K562 (cell line): ENCODE results near the gene ROPN1L. TPM values are rescaled to one million over a fixed set of nuclear protein-coding genes. Genes with fewer than 3 reads are reported as not detected.

Source experiments
- ASH1L ChIP-seq: fragments of 450-650 bp; IDR thresholded peaks from 2 replicates; pipeline ENCODE4 v1.6.1; 2018; ENCODE audit warnings: borderline replicate concordance, mild to moderate bottlenecking, low read depth; ENCODE audit not compliant: partially characterized antibody
- HDAC3 ChIP-seq: fragments of 450-650 bp; IDR thresholded peaks from 2 replicates; pipeline ENCODE4 v1.6.1; 2018; ENCODE audit warnings: borderline replicate concordance, mild to moderate bottlenecking, moderate library complexity; ENCODE audit not compliant: partially characterized antibody
- HNRNPUL1 ChIP-seq: fragments of 200-400 bp; formaldehyde crosslinking; IDR thresholded peaks from 2 replicates; pipeline ENCODE4 v1.6.1; 2017; ENCODE audit warnings: low read length
- KLF16 ChIP-seq: IDR thresholded peaks from 2 replicates; pipeline ENCODE4 v1.6.1; 2016; ENCODE audit warnings: antibody characterized with exemption
- PHB2 ChIP-seq: fragments of 450-650 bp; IDR thresholded peaks from 2 replicates; pipeline ENCODE4 v1.6.1; 2017; ENCODE audit warnings: low read depth
- SAP30 ChIP-seq: fragments of 200-600 bp; sonication (generic); IDR thresholded peaks from 2 replicates; pipeline ENCODE4 v1.6.1; 2012; ENCODE audit warnings: borderline replicate concordance, low read depth, mild to moderate bottlenecking, moderate library complexity, low read length, control low read depth, inconsistent platforms; ENCODE audit not compliant: insufficient read depth, poor library complexity, severe bottlenecking
- SOX6 ChIP-seq: fragments of 450-650 bp; IDR thresholded peaks from 2 replicates; pipeline ENCODE4 v1.6.1; 2014; ENCODE audit warnings: mild to moderate bottlenecking
- SP2 ChIP-seq: IDR thresholded peaks from 2 replicates; pipeline ENCODE4 v1.6.1; 2011; ENCODE audit warnings: mild to moderate bottlenecking, low read depth, low read length, moderate library complexity; ENCODE audit not compliant: poor library complexity, severe bottlenecking; ENCODE audit errors: extremely low read depth
- SRSF1 ChIP-seq: fragments of 200-400 bp; formaldehyde crosslinking; IDR thresholded peaks from 2 replicates; pipeline ENCODE4 v1.6.1; 2017; ENCODE audit warnings: mild to moderate bottlenecking, low read depth, low read length, moderate library complexity
- TRIM28 ChIP-seq: fragments of 450-650 bp; IDR thresholded peaks from 2 replicates; pipeline ENCODE4 v1.6.1; 2017
- ZKSCAN1 ChIP-seq: fragments of 150-350 bp; IDR thresholded peaks from 2 replicates; pipeline ENCODE4 v1.6.1; 2016; ENCODE audit warnings: low read depth, low read length
- polyA plus RNA-seq, 8 experiments: library from polyadenylated mRNA; depleted of rRNA in 4 of 8; stranded (reverse) in 5 of 8; unstranded in 3 of 8; fragments of >200 nt; fragmentation: Nextera tagmentation in 2 of 8; fragmentation: Illumina TruSeq in 1 of 8; extraction: Ambion mirVana in 2 of 8; extraction: Trizol in 1 of 8; gene quantifications; 2 replicates each; pipeline versions ENCODE4 v1.2.1 to v1.2.3, GENCODE V29; 2011 to 2014; ENCODE audit warnings: inconsistent platforms in 1 of 8, missing spikeins in 1 of 8
- total RNA-seq, 7 experiments: library from RNA; depleted of rRNA in 6 of 7; stranded (reverse); fragments of >200 nt in 6 of 7; fragmentation: Illumina TruSeq in 2 of 7; extraction: Trizol in 2 of 7; gene quantifications; 2 replicates each; pipeline versions ENCODE4 v1.2.1 to v1.2.3, GENCODE V29; 2011 to 2021; ENCODE audit warnings: low replicate concordance in 1 of 7
- TF ChIP-seq, protein P1 (sequence below): fragments of 200-800 bp; sonication (Bioruptor generic); IDR thresholded peaks from 2 replicates; pipeline ENCODE4 v1.6.1; 2017; ENCODE audit warnings: missing genetic modification characterization, missing compliant biosample characterization
- TF ChIP-seq, protein P2 (sequence below): fragments of 450-650 bp; IDR thresholded peaks from 2 replicates; pipeline ENCODE4 v1.6.1; 2016; ENCODE audit warnings: mild to moderate bottlenecking, moderate library complexity
- TF ChIP-seq, protein P3 (sequence below): fragments of 450-650 bp; formaldehyde crosslinking; IDR thresholded peaks from 2 replicates; pipeline ENCODE4 v1.4.0; 2020; ENCODE audit warnings: mild to moderate bottlenecking, moderate library complexity

The ROPN1L gene
- total and polyA plus RNA-seq, 9 of the 15 experiments (the other 6 are each of a cell fraction or from before 2014, with no cell fraction given) = 0.04 to 0.85 (median 0.24) TPM; not detected in 3

DNA sequence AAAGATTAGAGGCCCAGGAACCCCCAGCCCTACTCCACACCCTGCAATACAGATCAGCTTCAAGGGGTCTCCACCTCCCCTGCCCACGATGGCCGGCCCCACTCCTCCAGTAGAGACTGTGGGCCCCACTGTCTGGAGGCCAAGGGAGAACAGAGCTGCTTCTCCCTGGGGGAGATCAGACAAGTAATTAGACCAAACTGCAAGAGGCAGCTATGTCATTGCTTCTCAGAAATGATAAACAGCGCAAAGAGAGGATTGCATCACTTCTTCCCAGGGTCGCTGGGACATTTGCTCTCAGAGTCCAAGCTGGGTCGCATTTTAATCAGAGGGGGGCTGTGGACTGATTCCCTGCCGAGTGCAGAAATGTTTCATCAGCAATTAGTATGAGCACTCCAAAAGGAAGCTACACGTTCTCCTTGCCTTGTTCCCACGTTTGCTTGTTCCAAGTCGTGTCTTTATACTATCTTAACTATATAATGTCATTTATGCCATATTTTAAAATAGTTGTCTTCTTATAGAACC, 59.9 kb downstream of the ROPN1L start (continued):
- no peak for TF ChIP-seq SAP30
- no peak for TF ChIP-seq SP2
- TF ChIP-seq, protein P1, sequence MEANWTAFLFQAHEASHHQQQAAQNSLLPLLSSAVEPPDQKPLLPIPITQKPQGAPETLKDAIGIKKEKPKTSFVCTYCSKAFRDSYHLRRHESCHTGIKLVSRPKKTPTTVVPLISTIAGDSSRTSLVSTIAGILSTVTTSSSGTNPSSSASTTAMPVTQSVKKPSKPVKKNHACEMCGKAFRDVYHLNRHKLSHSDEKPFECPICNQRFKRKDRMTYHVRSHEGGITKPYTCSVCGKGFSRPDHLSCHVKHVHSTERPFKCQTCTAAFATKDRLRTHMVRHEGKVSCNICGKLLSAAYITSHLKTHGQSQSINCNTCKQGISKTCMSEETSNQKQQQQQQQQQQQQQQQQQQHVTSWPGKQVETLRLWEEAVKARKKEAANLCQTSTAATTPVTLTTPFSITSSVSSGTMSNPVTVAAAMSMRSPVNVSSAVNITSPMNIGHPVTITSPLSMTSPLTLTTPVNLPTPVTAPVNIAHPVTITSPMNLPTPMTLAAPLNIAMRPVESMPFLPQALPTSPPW (CRISPR knock-in tag) = no peak
- TF ChIP-seq, protein P2, sequence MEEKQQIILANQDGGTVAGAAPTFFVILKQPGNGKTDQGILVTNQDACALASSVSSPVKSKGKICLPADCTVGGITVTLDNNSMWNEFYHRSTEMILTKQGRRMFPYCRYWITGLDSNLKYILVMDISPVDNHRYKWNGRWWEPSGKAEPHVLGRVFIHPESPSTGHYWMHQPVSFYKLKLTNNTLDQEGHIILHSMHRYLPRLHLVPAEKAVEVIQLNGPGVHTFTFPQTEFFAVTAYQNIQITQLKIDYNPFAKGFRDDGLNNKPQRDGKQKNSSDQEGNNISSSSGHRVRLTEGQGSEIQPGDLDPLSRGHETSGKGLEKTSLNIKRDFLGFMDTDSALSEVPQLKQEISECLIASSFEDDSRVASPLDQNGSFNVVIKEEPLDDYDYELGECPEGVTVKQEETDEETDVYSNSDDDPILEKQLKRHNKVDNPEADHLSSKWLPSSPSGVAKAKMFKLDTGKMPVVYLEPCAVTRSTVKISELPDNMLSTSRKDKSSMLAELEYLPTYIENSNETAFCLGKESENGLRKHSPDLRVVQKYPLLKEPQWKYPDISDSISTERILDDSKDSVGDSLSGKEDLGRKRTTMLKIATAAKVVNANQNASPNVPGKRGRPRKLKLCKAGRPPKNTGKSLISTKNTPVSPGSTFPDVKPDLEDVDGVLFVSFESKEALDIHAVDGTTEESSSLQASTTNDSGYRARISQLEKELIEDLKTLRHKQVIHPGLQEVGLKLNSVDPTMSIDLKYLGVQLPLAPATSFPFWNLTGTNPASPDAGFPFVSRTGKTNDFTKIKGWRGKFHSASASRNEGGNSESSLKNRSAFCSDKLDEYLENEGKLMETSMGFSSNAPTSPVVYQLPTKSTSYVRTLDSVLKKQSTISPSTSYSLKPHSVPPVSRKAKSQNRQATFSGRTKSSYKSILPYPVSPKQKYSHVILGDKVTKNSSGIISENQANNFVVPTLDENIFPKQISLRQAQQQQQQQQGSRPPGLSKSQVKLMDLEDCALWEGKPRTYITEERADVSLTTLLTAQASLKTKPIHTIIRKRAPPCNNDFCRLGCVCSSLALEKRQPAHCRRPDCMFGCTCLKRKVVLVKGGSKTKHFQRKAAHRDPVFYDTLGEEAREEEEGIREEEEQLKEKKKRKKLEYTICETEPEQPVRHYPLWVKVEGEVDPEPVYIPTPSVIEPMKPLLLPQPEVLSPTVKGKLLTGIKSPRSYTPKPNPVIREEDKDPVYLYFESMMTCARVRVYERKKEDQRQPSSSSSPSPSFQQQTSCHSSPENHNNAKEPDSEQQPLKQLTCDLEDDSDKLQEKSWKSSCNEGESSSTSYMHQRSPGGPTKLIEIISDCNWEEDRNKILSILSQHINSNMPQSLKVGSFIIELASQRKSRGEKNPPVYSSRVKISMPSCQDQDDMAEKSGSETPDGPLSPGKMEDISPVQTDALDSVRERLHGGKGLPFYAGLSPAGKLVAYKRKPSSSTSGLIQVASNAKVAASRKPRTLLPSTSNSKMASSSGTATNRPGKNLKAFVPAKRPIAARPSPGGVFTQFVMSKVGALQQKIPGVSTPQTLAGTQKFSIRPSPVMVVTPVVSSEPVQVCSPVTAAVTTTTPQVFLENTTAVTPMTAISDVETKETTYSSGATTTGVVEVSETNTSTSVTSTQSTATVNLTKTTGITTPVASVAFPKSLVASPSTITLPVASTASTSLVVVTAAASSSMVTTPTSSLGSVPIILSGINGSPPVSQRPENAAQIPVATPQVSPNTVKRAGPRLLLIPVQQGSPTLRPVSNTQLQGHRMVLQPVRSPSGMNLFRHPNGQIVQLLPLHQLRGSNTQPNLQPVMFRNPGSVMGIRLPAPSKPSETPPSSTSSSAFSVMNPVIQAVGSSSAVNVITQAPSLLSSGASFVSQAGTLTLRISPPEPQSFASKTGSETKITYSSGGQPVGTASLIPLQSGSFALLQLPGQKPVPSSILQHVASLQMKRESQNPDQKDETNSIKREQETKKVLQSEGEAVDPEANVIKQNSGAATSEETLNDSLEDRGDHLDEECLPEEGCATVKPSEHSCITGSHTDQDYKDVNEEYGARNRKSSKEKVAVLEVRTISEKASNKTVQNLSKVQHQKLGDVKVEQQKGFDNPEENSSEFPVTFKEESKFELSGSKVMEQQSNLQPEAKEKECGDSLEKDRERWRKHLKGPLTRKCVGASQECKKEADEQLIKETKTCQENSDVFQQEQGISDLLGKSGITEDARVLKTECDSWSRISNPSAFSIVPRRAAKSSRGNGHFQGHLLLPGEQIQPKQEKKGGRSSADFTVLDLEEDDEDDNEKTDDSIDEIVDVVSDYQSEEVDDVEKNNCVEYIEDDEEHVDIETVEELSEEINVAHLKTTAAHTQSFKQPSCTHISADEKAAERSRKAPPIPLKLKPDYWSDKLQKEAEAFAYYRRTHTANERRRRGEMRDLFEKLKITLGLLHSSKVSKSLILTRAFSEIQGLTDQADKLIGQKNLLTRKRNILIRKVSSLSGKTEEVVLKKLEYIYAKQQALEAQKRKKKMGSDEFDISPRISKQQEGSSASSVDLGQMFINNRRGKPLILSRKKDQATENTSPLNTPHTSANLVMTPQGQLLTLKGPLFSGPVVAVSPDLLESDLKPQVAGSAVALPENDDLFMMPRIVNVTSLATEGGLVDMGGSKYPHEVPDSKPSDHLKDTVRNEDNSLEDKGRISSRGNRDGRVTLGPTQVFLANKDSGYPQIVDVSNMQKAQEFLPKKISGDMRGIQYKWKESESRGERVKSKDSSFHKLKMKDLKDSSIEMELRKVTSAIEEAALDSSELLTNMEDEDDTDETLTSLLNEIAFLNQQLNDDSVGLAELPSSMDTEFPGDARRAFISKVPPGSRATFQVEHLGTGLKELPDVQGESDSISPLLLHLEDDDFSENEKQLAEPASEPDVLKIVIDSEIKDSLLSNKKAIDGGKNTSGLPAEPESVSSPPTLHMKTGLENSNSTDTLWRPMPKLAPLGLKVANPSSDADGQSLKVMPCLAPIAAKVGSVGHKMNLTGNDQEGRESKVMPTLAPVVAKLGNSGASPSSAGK = 0 out of 2 replicates have a peak, but pooled peaks have one; percentile 39
- TF ChIP-seq TRIM28 = no peak
- no peak for TF ChIP-seq PHB2
- no peak for TF ChIP-seq KLF16
- no peak for TF ChIP-seq HDAC3
- TF ChIP-seq, protein P3, sequence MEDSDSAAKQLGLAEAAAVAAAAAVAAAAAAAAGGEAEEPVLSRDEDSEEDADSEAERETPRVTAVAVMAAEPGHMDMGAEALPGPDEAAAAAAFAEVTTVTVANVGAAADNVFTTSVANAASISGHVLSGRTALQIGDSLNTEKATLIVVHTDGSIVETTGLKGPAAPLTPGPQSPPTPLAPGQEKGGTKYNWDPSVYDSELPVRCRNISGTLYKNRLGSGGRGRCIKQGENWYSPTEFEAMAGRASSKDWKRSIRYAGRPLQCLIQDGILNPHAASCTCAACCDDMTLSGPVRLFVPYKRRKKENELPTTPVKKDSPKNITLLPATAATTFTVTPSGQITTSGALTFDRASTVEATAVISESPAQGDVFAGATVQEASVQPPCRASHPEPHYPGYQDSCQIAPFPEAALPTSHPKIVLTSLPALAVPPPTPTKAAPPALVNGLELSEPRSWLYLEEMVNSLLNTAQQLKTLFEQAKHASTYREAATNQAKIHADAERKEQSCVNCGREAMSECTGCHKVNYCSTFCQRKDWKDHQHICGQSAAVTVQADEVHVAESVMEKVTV (CRISPR knock-in tag) = no peak
- no peak for TF ChIP-seq ASH1L
- 0 out of 2 replicates have a peak, but pooled peaks have one; percentile 34 for TF ChIP-seq SOX6
- no peak for TF ChIP-seq SRSF1
- TF ChIP-seq HNRNPUL1 = no peak
- TF ChIP-seq ZKSCAN1 = no peak
